HFFc6 (cell line): ENCODE results near the gene SPTBN2. TPM values are rescaled to one million over a fixed set of nuclear protein-coding genes. Genes with fewer than 3 reads are reported as not detected.

ENCODE experiments used
- DNase-seq: peaks from one replicate; pipeline ENCODE4 v3.0.0-alpha.2; 2018
- H3K27ac Mint-ChIP-seq: 2 replicates; pipeline ENCODE4 v1.8.0; 2020; ENCODE audit warnings: mild to moderate bottlenecking, mixed read lengths
- H3K27me3 Mint-ChIP-seq: 2 replicates; pipeline ENCODE4 v1.8.0; 2021; ENCODE audit warnings: mild to moderate bottlenecking, moderate library complexity, mixed read lengths; ENCODE audit not compliant: insufficient read depth
- H3K36me3 Mint-ChIP-seq: 2 replicates; pipeline ENCODE4 v1.8.0; 2021; ENCODE audit warnings: low read depth, mixed read lengths
- H3K4me1 Mint-ChIP-seq: 2 replicates; pipeline ENCODE4 v1.8.0; 2020; ENCODE audit warnings: low read depth, mixed read lengths
- H3K4me3 Mint-ChIP-seq: 2 replicates; pipeline ENCODE4 v1.8.0; 2020; ENCODE audit warnings: mild to moderate bottlenecking, moderate library complexity, mixed read lengths
- H3K9me3 Mint-ChIP-seq: 2 replicates; pipeline ENCODE4 v1.8.0; 2020; ENCODE audit warnings: mild to moderate bottlenecking, mixed read lengths
- total RNA-seq, 6 experiments: library from RNA; stranded (reverse); fragmentation: NEBNext Ultra II Directional; extraction: Animal tissue kit (Norgen Biotek cat#: 25700); gene quantifications; 2 replicates in 1 of 6; 3 replicates in 5 of 6; pipeline ENCODE4 v1.2.3, GENCODE V29; 2021
- TF ChIP-seq, protein P1 (sequence below): fragments of 200-600 bp; sonication (generic); IDR thresholded peaks from 2 replicates; pipeline ENCODE4 v1.5.0; 2021; ENCODE audit warnings: antibody characterized with exemption, mild to moderate bottlenecking

The SPTBN2 gene
- total RNA-seq, 6 experiments from 2014 or later, result 0.13 to 0.94 (median 0.33) TPM; not detected in 1

DNA sequence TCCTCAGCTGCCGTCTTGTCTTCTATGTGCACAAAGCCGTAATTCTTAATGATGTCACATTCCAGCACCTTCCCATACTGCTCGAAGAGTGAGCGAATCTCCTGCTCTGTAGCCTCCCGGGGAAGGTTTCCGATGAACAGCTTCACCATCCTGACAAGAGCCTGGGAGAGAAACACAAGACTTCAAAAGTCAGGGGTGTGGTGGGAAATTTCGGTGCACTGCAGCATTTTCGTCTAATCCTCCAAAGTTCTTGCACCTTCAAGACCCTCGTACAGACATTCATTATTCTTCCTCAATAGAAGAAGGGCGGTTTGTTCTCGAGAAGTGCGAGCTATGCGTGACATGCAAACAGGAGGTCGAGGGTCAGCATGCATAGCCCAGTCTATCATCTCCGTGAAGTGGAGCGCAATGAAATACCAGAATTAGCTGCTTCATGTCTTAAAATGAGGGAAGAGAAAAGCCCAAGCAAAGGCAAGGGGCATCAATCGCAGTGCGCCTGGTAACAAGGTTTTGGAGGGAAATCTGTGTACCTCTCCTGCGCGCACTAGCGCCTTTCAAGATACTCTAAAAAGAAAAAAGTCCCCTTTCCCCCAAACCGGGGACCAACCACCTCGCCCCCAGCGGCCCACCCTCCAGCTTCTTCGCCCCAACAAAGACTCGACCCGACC, 52.0 kb downstream of the SPTBN2 start:
- peaks cover 37% of the 10 kb centered on the region for H3K4me1 Mint-ChIP-seq
- H3K27me3 Mint-ChIP-seq, result peaks cover 4% of the 10 kb centered on the region
- H3K4me3 Mint-ChIP-seq, result peak overlapping the region; percentile 95
- DNase-seq, result no peak
- H3K27ac Mint-ChIP-seq, result peak overlapping the region; percentile 99
- H3K36me3 Mint-ChIP-seq, result peaks cover 25% of the 10 kb centered on the region
- peaks cover 6% of the 10 kb centered on the region; the same call in 1 of the 2 replicates for H3K9me3 Mint-ChIP-seq
- TF ChIP-seq, protein P1, sequence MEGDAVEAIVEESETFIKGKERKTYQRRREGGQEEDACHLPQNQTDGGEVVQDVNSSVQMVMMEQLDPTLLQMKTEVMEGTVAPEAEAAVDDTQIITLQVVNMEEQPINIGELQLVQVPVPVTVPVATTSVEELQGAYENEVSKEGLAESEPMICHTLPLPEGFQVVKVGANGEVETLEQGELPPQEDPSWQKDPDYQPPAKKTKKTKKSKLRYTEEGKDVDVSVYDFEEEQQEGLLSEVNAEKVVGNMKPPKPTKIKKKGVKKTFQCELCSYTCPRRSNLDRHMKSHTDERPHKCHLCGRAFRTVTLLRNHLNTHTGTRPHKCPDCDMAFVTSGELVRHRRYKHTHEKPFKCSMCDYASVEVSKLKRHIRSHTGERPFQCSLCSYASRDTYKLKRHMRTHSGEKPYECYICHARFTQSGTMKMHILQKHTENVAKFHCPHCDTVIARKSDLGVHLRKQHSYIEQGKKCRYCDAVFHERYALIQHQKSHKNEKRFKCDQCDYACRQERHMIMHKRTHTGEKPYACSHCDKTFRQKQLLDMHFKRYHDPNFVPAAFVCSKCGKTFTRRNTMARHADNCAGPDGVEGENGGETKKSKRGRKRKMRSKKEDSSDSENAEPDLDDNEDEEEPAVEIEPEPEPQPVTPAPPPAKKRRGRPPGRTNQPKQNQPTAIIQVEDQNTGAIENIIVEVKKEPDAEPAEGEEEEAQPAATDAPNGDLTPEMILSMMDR, result no peak

DNA sequence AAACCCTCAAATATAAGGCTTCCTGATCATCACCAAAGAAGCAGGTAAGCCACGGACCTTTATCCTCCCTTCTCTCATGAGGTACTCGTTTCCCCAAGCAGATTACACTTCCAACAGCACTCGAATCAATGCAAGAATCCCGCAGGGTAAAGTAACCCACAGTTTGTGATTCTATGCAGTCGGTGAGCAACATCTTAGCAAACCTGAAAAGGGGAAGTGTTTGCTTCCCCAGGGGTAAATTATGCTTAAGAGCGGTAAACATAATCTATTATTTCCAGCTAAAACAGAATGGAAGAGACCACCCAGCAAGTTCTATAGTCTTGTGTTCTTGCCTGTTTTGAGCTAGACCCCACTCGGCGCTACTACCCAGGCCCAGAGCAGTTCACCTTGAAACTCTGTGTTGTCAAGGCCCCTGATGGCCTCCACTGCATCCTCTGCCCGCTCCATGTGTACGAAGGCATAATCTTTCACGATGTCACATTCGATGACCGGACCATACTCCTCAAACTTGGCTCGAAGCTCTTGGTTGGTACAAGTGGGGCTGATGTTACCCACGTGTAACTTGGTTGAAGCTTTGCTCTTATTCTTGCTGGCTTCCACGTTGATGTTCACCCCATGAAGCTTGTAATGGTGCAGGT, 52.6 kb downstream of the SPTBN2 start:
- peaks cover 4% of the 10 kb centered on the region for H3K27me3 Mint-ChIP-seq
- H3K9me3 Mint-ChIP-seq, result peaks cover 6% of the 10 kb centered on the region; the same call in 1 of the 2 replicates
- H3K36me3 Mint-ChIP-seq, result peaks cover 25% of the 10 kb centered on the region
- no peak for DNase-seq
- TF ChIP-seq, protein P1, result no peak
- peak overlapping the region; percentile 95 for H3K4me3 Mint-ChIP-seq
- peak overlapping the region; percentile 99 for H3K27ac Mint-ChIP-seq
- H3K4me1 Mint-ChIP-seq, result peaks cover 37% of the 10 kb centered on the region

DNA sequence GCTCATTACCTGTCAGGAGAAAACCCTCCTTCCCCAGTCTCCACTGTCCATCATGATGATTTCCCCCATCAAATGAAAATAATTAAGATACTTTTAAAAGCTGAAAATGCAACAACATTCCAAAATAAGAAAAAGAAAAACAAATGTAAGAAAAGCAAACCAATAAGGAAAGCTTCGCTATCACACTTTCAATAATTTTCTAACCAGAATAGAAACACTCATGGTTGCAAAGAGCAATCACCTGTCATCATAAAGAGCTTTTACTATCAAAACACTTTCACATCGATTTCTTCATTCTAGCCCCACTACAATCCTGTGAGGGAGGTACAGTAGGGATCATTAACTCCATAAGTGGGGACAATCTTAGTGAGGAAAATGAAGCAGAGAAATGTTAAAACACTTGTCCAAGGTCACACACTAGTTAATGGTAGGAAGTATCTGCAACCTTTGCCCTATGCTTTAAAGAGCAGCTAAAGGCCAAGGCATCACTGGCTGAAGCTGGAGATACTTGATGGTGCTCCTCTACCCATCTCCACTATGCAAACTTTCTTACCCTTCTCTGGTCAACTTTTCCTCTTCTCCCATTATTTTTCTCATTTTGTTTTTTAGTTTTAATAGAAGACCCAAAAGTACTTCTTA, 53.9 kb downstream of the SPTBN2 start:
- H3K27me3 Mint-ChIP-seq, result peaks cover 4% of the 10 kb centered on the region
- no peak for DNase-seq
- H3K9me3 Mint-ChIP-seq, result peaks cover 6% of the 10 kb centered on the region; the same call in 1 of the 2 replicates
- H3K4me3 Mint-ChIP-seq, result peak overlapping the region; percentile 45
- no peak overlapping the region for H3K27ac Mint-ChIP-seq
- TF ChIP-seq, protein P1, result no peak
- peaks cover 25% of the 10 kb centered on the region for H3K36me3 Mint-ChIP-seq
- peaks cover 37% of the 10 kb centered on the region for H3K4me1 Mint-ChIP-seq

GRCh38 chr11:66670816-66671215, 58.2 kb downstream of the SPTBN2 start:
- Mint-ChIP-seq H3K27ac (no peak overlapping the region), H3K4me3 (no peak overlapping the region), H3K27me3 (no peaks in the 10 kb centered on the region), H3K36me3 (peaks cover 25% of the 10 kb centered on the region), H3K9me3 (no peaks in the 10 kb centered on the region), H3K4me1 (peaks cover 11% of the 10 kb centered on the region)
- TF ChIP-seq, protein P1, result no peak
- DNase-seq, result no peak

GRCh38 chr11:66665369-66665768, 63.6 kb downstream of the SPTBN2 start:
- Mint-ChIP-seq H3K27ac (no peak overlapping the region), H3K36me3 (peaks cover 28% of the 10 kb centered on the region), H3K4me3 (no peak overlapping the region), H3K27me3 (peaks cover 3% of the 10 kb centered on the region; the same call in 1 of the 2 replicates), H3K9me3 (no peaks in the 10 kb centered on the region), H3K4me1 (no peaks in the 10 kb centered on the region)
- DNase-seq, result no peak
- TF ChIP-seq, protein P1, result no peak
